Measurements from ENCODE around the gene GLIS1. TPM values are rescaled to one million over a fixed set of nuclear protein-coding genes. Genes with fewer than 3 reads are reported as not detected.

The GLIS1 gene
- total and polyA plus RNA-seq, 2 experiments from 2014 or later, result 0.26 to 0.31 TPM

GRCh38 chr1:53672785-53673184 lies 66.2 kb downstream of the GLIS1 start (continued):
- no peak for TF ChIP-seq ZNF462 (CRISPR knock-in tag; IDR thresholded peaks at IDR 0.05)

GRCh38 chr1:53672243-53672642 lies 66.7 kb downstream of the GLIS1 start:
- Histone ChIP-seq H4K20me1 (replicated peaks; ENCODE audit: insufficient read depth) (no peaks in the 10 kb centered on the region), H3K27ac (ENCODE audit: low read depth) (no peak overlapping the region), H3K9me2 (ENCODE audit: insufficient read depth) (no peaks in the 10 kb centered on the region), H3K4me3 (no peak overlapping the region), H2AFZ (no peak overlapping the region), H3K4me1 (ENCODE audit: insufficient read depth) (0 out of 2 replicates have a peak, but pooled peaks cover 7% of the 10 kb centered on the region), H3K79me2 (replicated peaks; ENCODE audit: insufficient read depth) (no peaks in the 10 kb centered on the region), H3F3A (replicated peaks; ENCODE audit: low read depth) (no peaks in the 10 kb centered on the region), H3K27me3 (ENCODE audit: insufficient read depth) (no peaks in the 10 kb centered on the region), H3K36me3 (ENCODE audit: insufficient read depth) (no peaks in the 10 kb centered on the region), H3K4me2 (no peak overlapping the region)
- no peak overlapping the region for H3K4me3 Mint-ChIP-seq
- H3K9me3 Mint-ChIP-seq, result no peaks in the 10 kb centered on the region
- no peak for TF ChIP-seq JUNB (IDR thresholded peaks at IDR 0.05; ENCODE audit: unreplicated experiment)
- H3K27ac Mint-ChIP-seq, result no peak overlapping the region
- no peaks in the 10 kb centered on the region for H3K36me3 Mint-ChIP-seq (ENCODE audit: low read depth)
- peaks cover 15% of the 10 kb centered on the region for H3K4me1 Mint-ChIP-seq
- ATAC-seq, result no peak
- peaks cover 5% of the 10 kb centered on the region for H3K27me3 Mint-ChIP-seq (ENCODE audit: insufficient read depth, low read depth, poor library complexity)
- no peak for DNase-seq (ENCODE audit: low spot score)

GRCh38 chr1:53669621-53670191 lies 69.3 kb downstream of the GLIS1 start:
- Mint-ChIP-seq H3K9me3 (no peaks in the 10 kb centered on the region), H3K4me1 (peaks cover 15% of the 10 kb centered on the region), H3K4me3 (no peak overlapping the region), H3K27ac (no peak overlapping the region), H3K27me3 (ENCODE audit: insufficient read depth, low read depth, poor library complexity) (peaks cover 7% of the 10 kb centered on the region), H3K36me3 (ENCODE audit: low read depth) (no peaks in the 10 kb centered on the region)
- Histone ChIP-seq H3K4me3 (no peak overlapping the region), H3K4me2 (no peak overlapping the region), H2AFZ (no peak overlapping the region), H3K36me3 (ENCODE audit: insufficient read depth) (no peaks in the 10 kb centered on the region), H4K20me1 (replicated peaks; ENCODE audit: insufficient read depth) (no peaks in the 10 kb centered on the region), H3F3A (replicated peaks; ENCODE audit: low read depth) (no peaks in the 10 kb centered on the region), H3K27ac (ENCODE audit: low read depth) (no peak overlapping the region), H3K27me3 (ENCODE audit: insufficient read depth) (no peaks in the 10 kb centered on the region), H3K4me1 (ENCODE audit: insufficient read depth) (0 out of 2 replicates have a peak, but pooled peaks cover 7% of the 10 kb centered on the region), H3K9me2 (ENCODE audit: insufficient read depth) (no peaks in the 10 kb centered on the region), H3K79me2 (replicated peaks; ENCODE audit: insufficient read depth) (no peaks in the 10 kb centered on the region)
- DNase-seq (ENCODE audit: low spot score) (no peak), ATAC-seq (no peak)
- TF ChIP-seq REST (IDR thresholded peaks at IDR 0.05; ENCODE audit: unreplicated experiment) (no peak), NANOG (IDR thresholded peaks at IDR 0.05; ENCODE audit: borderline replicate concordance) (no peak), CREB1 (CRISPR knock-in tag; IDR thresholded peaks at IDR 0.05; ENCODE audit: low read depth) (no peak), STAT1 (IDR thresholded peaks at IDR 0.05; ENCODE audit: unreplicated experiment) (no peak), ZNF114 (CRISPR knock-in tag; IDR thresholded peaks at IDR 0.05) (no peak), JUNB (IDR thresholded peaks at IDR 0.05; ENCODE audit: unreplicated experiment) (no peak)

All from GM23338 (cell line).